Bronchial epithelial cell (primary cell): Measurements from ENCODE around the gene SLC4A8. TPM values are rescaled to one million over a fixed set of nuclear protein-coding genes. Genes with fewer than 3 reads are reported as not detected.

Experiments
- DNase-seq: peaks from one replicate; pipeline ENCODE4 v3.0.0-alpha.2; 2010; ENCODE audit warnings: low read depth
- FAIRE-seq: peaks from 2 replicates; lab custom pipeline; 2011; peaks lifted over from hg19 to GRCh38; lab: Jason Lieb, UNC
- H3K27me3 ChIP-seq: 2 replicates; pipeline ENCODE4 v1.5.1; 2011; ENCODE audit warnings: low read length; ENCODE audit not compliant: control insufficient read depth, insufficient read depth
- H3K36me3 ChIP-seq: 2 replicates; pipeline ENCODE4 v1.5.1; 2011; ENCODE audit warnings: low read length; ENCODE audit not compliant: control insufficient read depth, insufficient read depth
- H3K4me3 ChIP-seq: 2 replicates; pipeline ENCODE4 v1.5.1; 2011; ENCODE audit warnings: mild to moderate bottlenecking, low read depth, low read length, control low read depth
- total RNA-seq: library from RNA; depleted of rRNA; stranded (reverse); fragments of >200 nt; gene quantifications from 2 replicates; pipeline ENCODE4 v1.2.1, GENCODE V29; 2014
- TF ChIP-seq, protein P1 (sequence below): IDR thresholded peaks from 2 replicates; pipeline ENCODE4 v1.5.1; 2011; ENCODE audit warnings: mild to moderate bottlenecking, moderate library complexity, low read length, control low read depth, inconsistent platforms; ENCODE audit not compliant: insufficient read depth, severe bottlenecking

Gene SLC4A8
- total RNA-seq, 1 donor from 2014 or later: 0.26 TPM

DNA sequence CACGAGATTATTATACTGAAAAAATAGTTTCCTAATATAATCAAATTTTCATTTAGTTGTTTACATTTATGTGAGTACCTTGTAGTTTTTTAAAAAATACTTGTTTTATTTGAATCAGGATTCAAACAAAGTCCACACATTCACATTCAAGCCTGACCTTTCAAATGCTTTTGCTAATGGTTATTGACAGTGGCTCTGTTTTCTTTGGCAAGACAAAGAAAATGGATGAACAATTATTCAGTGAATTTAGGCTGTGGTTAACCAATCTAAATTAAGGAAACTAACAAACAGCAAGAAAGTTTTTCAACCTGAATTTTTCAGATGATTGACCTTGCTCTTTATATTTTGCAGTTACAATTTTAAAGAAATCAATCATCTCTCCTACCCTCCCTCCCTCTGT lies 9.7 kb downstream of the SLC4A8 start:
- TF ChIP-seq, protein P1, sequence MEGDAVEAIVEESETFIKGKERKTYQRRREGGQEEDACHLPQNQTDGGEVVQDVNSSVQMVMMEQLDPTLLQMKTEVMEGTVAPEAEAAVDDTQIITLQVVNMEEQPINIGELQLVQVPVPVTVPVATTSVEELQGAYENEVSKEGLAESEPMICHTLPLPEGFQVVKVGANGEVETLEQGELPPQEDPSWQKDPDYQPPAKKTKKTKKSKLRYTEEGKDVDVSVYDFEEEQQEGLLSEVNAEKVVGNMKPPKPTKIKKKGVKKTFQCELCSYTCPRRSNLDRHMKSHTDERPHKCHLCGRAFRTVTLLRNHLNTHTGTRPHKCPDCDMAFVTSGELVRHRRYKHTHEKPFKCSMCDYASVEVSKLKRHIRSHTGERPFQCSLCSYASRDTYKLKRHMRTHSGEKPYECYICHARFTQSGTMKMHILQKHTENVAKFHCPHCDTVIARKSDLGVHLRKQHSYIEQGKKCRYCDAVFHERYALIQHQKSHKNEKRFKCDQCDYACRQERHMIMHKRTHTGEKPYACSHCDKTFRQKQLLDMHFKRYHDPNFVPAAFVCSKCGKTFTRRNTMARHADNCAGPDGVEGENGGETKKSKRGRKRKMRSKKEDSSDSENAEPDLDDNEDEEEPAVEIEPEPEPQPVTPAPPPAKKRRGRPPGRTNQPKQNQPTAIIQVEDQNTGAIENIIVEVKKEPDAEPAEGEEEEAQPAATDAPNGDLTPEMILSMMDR: no peak
- DNase-seq (no peak), FAIRE-seq (no peak)
- H3K36me3 ChIP-seq: no peaks in the 10 kb centered on the region
- no peaks in the 10 kb centered on the region for H3K27me3 ChIP-seq
- H3K4me3 ChIP-seq: no peak overlapping the region

DNA sequence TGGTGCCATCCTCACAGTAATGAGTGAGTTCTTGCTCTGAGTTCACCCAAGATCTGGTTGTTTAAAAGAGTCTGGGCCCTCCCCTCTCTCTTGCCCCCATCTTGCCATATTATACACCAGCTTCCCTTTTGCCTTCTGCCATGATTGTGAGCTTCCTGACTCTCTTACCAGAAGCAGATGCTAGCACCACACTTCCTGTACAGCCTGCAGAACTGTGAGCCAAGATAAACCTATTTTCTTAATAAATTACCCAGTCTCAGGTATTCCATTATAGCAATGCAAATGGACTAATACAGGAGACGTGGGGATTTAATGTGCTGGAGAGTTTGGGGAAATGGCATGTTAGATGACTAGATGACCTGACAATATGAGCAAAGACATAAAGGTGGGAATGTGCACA lies 12.8 kb downstream of the SLC4A8 start:
- Histone ChIP-seq H3K27me3 (no peaks in the 10 kb centered on the region), H3K4me3 (no peak overlapping the region), H3K36me3 (no peaks in the 10 kb centered on the region)
- FAIRE-seq: no peak
- TF ChIP-seq, protein P1: no peak
- DNase-seq: no peak

DNA sequence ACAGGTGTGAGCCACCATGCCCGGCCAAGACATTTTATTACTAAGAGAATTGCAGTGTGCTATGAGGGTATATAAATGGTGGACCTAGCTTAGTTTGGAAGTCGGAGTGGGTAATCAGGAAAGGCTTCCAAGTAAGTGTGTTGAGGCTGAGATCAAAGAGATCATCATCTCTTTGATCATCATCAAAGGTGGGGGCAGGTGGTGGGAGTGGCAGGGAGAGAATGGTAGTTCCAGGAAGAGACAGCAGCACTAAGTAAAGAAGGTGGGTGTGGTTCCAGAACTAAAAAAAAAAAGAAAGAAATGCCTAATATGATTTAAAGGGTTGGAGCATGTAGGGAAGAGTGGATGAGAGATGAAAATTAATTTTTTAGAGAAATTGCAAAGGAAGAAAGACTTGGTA lies 14.7 kb downstream of the SLC4A8 start:
- H3K4me3 ChIP-seq: no peak overlapping the region
- DNase-seq (no peak), FAIRE-seq (no peak)
- H3K27me3 ChIP-seq: no peaks in the 10 kb centered on the region
- TF ChIP-seq, protein P1: no peak
- H3K36me3 ChIP-seq: no peaks in the 10 kb centered on the region

DNA sequence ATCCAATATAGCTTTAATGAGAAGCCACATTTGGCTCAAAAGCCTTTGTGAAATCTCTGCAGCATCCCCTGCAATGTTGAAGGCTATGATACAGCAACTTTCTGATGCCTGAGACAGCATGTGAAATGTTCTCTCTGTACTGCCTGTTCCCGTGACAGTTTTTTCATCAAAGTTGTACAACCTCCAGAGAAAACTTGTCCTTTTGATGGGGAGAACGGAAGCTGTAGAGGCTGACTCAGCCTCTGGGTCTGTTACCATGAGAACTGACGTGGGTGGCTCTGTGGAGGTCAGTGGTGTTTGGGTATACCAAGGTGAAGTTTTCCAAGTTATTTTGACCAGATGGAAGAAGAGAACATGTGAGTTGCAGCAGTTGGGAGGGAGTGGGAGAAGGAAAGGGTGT lies 17.0 kb downstream of the SLC4A8 start:
- FAIRE-seq: no peak
- DNase-seq: no peak
- peaks cover 2% of the 10 kb centered on the region for H3K27me3 ChIP-seq

DNA sequence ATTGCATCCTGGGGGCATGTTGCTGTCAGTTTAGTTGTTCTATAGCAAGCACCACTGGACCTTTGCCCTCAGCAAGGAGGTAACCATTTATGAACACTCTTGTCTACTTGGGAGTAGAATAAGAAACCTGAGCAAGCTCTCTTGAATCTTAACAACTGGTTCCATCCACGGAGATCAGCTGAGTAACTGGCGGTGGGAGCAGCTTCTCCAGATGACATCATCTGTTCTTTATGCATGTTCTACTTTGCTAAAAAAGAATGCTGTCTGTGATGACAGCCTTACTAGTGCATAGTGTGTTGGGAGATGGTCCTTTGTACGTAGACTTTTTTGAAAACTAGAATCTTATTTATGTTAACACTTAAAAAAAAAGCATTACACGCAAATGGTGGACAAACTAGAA lies 17.7 kb downstream of the SLC4A8 start:
- Histone ChIP-seq H3K27me3 (peaks cover 2% of the 10 kb centered on the region), H3K4me3 (no peak overlapping the region), H3K36me3 (no peaks in the 10 kb centered on the region)
- TF ChIP-seq, protein P1: no peak
- DNase-seq (no peak), FAIRE-seq (no peak)

More for the DNA sequence above, 17.0 kb downstream of the SLC4A8 start:
- Histone ChIP-seq H3K4me3 (no peak overlapping the region), H3K36me3 (no peaks in the 10 kb centered on the region)
- TF ChIP-seq, protein P1: no peak

DNA sequence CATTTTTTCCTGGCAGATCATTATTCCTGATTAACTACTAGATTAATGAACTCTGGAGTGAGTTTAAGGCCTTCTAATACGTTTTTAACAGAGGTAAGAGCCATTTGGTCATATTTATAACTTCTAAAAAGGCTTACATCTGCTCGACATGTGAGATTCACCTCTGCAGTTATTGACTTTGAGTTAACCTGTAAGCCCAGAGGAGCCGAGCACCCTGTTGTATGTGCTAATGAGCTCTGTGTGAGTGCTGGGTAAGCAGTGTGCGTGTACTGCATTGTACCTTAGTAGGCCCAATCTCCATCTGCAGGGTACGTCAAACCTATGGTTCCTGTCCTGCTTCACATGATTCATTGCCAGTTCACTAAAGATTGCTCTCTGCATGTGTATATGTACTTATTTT lies 18.9 kb downstream of the SLC4A8 start:
- no peak for FAIRE-seq
- TF ChIP-seq, protein P1: no peak
- peaks cover 2% of the 10 kb centered on the region for H3K27me3 ChIP-seq
- DNase-seq: no peak
- H3K4me3 ChIP-seq: no peak overlapping the region
- no peaks in the 10 kb centered on the region for H3K36me3 ChIP-seq
